H1 (cell line): Measurements from ENCODE around the gene MATN4. TPM values are rescaled to one million over a fixed set of nuclear protein-coding genes. Genes with fewer than 3 reads are reported as not detected.

Experiments
- CTCF ChIA-PET: fragments of 300-600 bp; sonication (Branson Sonifier 250); formaldehyde crosslinking; loops from one replicate; lab custom pipeline; 2021; ENCODE audit not compliant: partially characterized antibody; lab: Charles Lee
- POLR2A ChIA-PET: fragments of 300-600 bp; sonication (Branson Sonifier 250); formaldehyde crosslinking; loops from one replicate; lab custom pipeline; 2021; ENCODE audit warnings: inconsistent platforms; ENCODE audit not compliant: partially characterized antibody; lab: Charles Lee
- DNase-seq, 2 experiments: peaks; one replicate each; pipeline versions ENCODE4 v3.0.0 to v3.0.0-alpha.2; 2010 to 2022; ENCODE audit warnings: low spot score in 2 of 2, low read depth in 1 of 2, mixed read lengths in 1 of 2
- FAIRE-seq: peaks from 2 replicates; lab custom pipeline; 2011; peaks lifted over from hg19 to GRCh38; lab: Jason Lieb, UNC
- H2AFZ ChIP-seq: 2 replicates; pipeline ENCODE4 v1.8.1; 2012; ENCODE audit warnings: low read length, inconsistent platforms
- H2AK5ac ChIP-seq: 2 replicates; pipeline ENCODE4 v1.6.1; 2013; ENCODE audit warnings: low read depth, low read length
- H2BK120ac ChIP-seq: replicated peaks from 2 replicates; pipeline ENCODE3; 2013; ENCODE audit warnings: low read depth, low read length, inconsistent platforms
- H2BK12ac ChIP-seq: 2 replicates; pipeline ENCODE4 v1.6.1; 2013; ENCODE audit warnings: low read depth, low read length
- H2BK15ac ChIP-seq: 2 replicates; pipeline ENCODE4 v1.6.1; 2013; ENCODE audit warnings: low read length
- H2BK20ac ChIP-seq: 2 replicates; pipeline ENCODE4 v1.6.1; 2013; ENCODE audit warnings: low read length
- H2BK5ac ChIP-seq: 2 replicates; pipeline ENCODE4 v1.6.1; 2013; ENCODE audit warnings: low read depth, low read length
- H3K14ac ChIP-seq: 2 replicates; pipeline ENCODE4 v1.6.1; 2013; ENCODE audit warnings: inconsistent platforms; ENCODE audit not compliant: insufficient read length
- H3K18ac ChIP-seq: 2 replicates; pipeline ENCODE4 v1.6.1; 2013; ENCODE audit warnings: low read length; ENCODE audit errors: extremely low read depth
- H3K23ac ChIP-seq: 2 replicates; pipeline ENCODE4 v1.6.1; 2013; ENCODE audit warnings: inconsistent platforms; ENCODE audit not compliant: insufficient read length
- H3K23me2 ChIP-seq: 2 replicates; pipeline ENCODE4 v1.6.1; 2013; ENCODE audit warnings: low read depth, low read length
- H3K27ac ChIP-seq: 2 replicates; pipeline ENCODE4 v1.6.1; 2011; ENCODE audit warnings: low read depth, low read length, inconsistent platforms
- H3K27me3 ChIP-seq, 4 experiments: replicated peaks in 1 of 4; 1 replicate in 1 of 4; 2 replicates in 3 of 4; pipeline versions ENCODE4 v1.6.1 to v1.8.1; 2011 to 2013; ENCODE audit warnings: low read length in 3 of 4, mild to moderate bottlenecking in 3 of 4, inconsistent platforms in 2 of 4, mixed read lengths in 2 of 4, moderate library complexity in 1 of 4; ENCODE audit not compliant: control insufficient read depth in 3 of 4, insufficient read depth in 3 of 4; ENCODE audit errors: extremely low read depth in 1 of 4
- H3K36me3 ChIP-seq, 4 experiments: 2 replicates each; pipeline versions ENCODE4 v1.6.1 to v1.8.1; 2011 to 2013; ENCODE audit warnings: mild to moderate bottlenecking in 4 of 4, low read length in 3 of 4, moderate library complexity in 2 of 4, control low read depth in 1 of 4, inconsistent platforms in 1 of 4; ENCODE audit not compliant: insufficient read depth in 4 of 4, control insufficient read depth in 2 of 4
- H3K4ac ChIP-seq: replicated peaks from 2 replicates; pipeline ENCODE3; 2013; ENCODE audit warnings: low read length, low read depth, mixed read lengths, inconsistent platforms; ENCODE audit not compliant: insufficient read length
- H3K4me1 ChIP-seq, 4 experiments: replicated peaks in 1 of 4; 1 replicate in 1 of 4; 2 replicates in 3 of 4; pipeline versions ENCODE4 v1.6.1 to v1.8.1; 2011 to 2013; ENCODE audit warnings: low read length in 3 of 4, inconsistent platforms in 2 of 4, mixed read lengths in 1 of 4; ENCODE audit not compliant: insufficient read depth in 4 of 4, control insufficient read depth in 3 of 4
- H3K4me2 ChIP-seq, 2 experiments: 2 replicates each; pipeline versions ENCODE4 v1.6.1 to v1.8.1; 2011 to 2013; ENCODE audit warnings: low read depth in 2 of 2, low read length in 2 of 2, control low read depth in 1 of 2, inconsistent platforms in 1 of 2, mild to moderate bottlenecking in 1 of 2; ENCODE audit not compliant: insufficient read depth in 1 of 2
- H3K4me3 ChIP-seq, 4 experiments: fragments of 200-600, 300-600 bp in 1 of 4; sonication (generic), shearing (Covaris generic), sonication (Bioruptor Twin) in 1 of 4; 2 replicates each; pipeline versions ENCODE4 v1.5.1 to v1.8.1; 2011 to 2016; ENCODE audit warnings: low read length in 4 of 4, low read depth in 3 of 4, control low read depth in 2 of 4, inconsistent platforms in 2 of 4, mild to moderate bottlenecking in 2 of 4, mixed read lengths in 1 of 4, moderate library complexity in 1 of 4; ENCODE audit not compliant: insufficient read depth in 2 of 4; ENCODE audit errors: extremely low read depth in 1 of 4
- H3K56ac ChIP-seq: replicated peaks from 2 replicates; pipeline ENCODE3; 2013; ENCODE audit warnings: low read depth, mild to moderate bottlenecking, mixed read lengths, low read length, inconsistent platforms; ENCODE audit not compliant: insufficient read length
- H3K79me1 ChIP-seq: 2 replicates; pipeline ENCODE4 v1.6.1; 2013; ENCODE audit warnings: low read depth, low read length, control low read depth
- H3K79me2 ChIP-seq, 2 experiments: 2 replicates each; pipeline versions ENCODE4 v1.6.1 to v1.8.1; 2012 to 2013; ENCODE audit warnings: low read length in 2 of 2, mild to moderate bottlenecking in 2 of 2, inconsistent platforms in 1 of 2; ENCODE audit not compliant: insufficient read depth in 2 of 2, control insufficient read depth in 1 of 2
- H3K9ac ChIP-seq, 4 experiments: replicated peaks in 1 of 4; 1 replicate in 1 of 4; 2 replicates in 3 of 4; pipeline versions ENCODE4 v1.6.1 to v1.8.1; 2011 to 2013; ENCODE audit warnings: low read depth in 3 of 4, low read length in 3 of 4, control low read depth in 2 of 4, mild to moderate bottlenecking in 2 of 4, moderate library complexity in 2 of 4, inconsistent platforms in 1 of 4; ENCODE audit errors: extremely low read depth in 1 of 4
- H3K9me3 ChIP-seq, 2 experiments: 2 replicates each; pipeline versions ENCODE4 v1.6.1 to v1.8.1; 2012 to 2013; ENCODE audit warnings: mild to moderate bottlenecking in 2 of 2, moderate library complexity in 2 of 2, control low read depth in 1 of 2, inconsistent platforms in 1 of 2, low read depth in 1 of 2, low read length in 1 of 2, mixed read lengths in 1 of 2; ENCODE audit not compliant: insufficient read depth in 2 of 2
- H4K20me1 ChIP-seq, 2 experiments: replicated peaks in 1 of 2; 2 replicates each; pipeline versions ENCODE3 to v1.8.1; 2011 to 2013; ENCODE audit warnings: inconsistent platforms in 2 of 2, low read length in 2 of 2, mild to moderate bottlenecking in 1 of 2; ENCODE audit not compliant: insufficient read depth in 2 of 2, control insufficient read depth in 1 of 2
- H4K5ac ChIP-seq: 2 replicates; pipeline ENCODE4 v1.6.1; 2013; ENCODE audit warnings: low read length, low read depth, mixed read lengths, inconsistent platforms; ENCODE audit not compliant: insufficient read length
- H4K8ac ChIP-seq: 2 replicates; pipeline ENCODE4 v1.8.0; 2013; ENCODE audit warnings: mild to moderate bottlenecking, moderate library complexity, low read length, inconsistent platforms; ENCODE audit not compliant: insufficient read depth; ENCODE audit errors: extremely low read depth
- H4K91ac ChIP-seq: replicated peaks from 2 replicates; pipeline ENCODE3; 2013; ENCODE audit warnings: low read length, mixed read lengths, inconsistent platforms; ENCODE audit not compliant: insufficient read length
- ASH2L ChIP-seq: fragments of 200-600, 300-600 bp; sonication (generic); IDR thresholded peaks from one replicate; pipeline ENCODE4 v1.7.1; 2017; ENCODE audit warnings: low read length
- ATF2 ChIP-seq: IDR thresholded peaks from 2 replicates; pipeline ENCODE4 v1.6.1; 2012; ENCODE audit warnings: low read length, inconsistent platforms
- BACH1 ChIP-seq: IDR thresholded peaks from 2 replicates; pipeline ENCODE4 v1.6.1; 2012; ENCODE audit warnings: low read length, improper control_type of control experiment
- HDAC2 ChIP-seq, 2 experiments: fragments of 300-600 bp in 1 of 2; sonication (generic) in 1 of 2; IDR thresholded peaks; 2 replicates each; pipeline ENCODE4 v1.6.1; 2011 to 2012; ENCODE audit warnings: low read depth in 2 of 2, low read length in 2 of 2, mild to moderate bottlenecking in 2 of 2, moderate library complexity in 2 of 2, borderline replicate concordance in 1 of 2, inconsistent platforms in 1 of 2
- KDM1A ChIP-seq: fragments of 200-600, 300-600 bp; sonication (generic); IDR thresholded peaks from 2 replicates; pipeline ENCODE4 v1.7.1; 2016; ENCODE audit warnings: mild to moderate bottlenecking, low read length, borderline replicate concordance
- MAX ChIP-seq: IDR thresholded peaks from 2 replicates; pipeline ENCODE4 v1.6.1; 2012; ENCODE audit warnings: inconsistent platforms
- NANOG ChIP-seq: IDR thresholded peaks from 2 replicates; pipeline ENCODE4 v1.6.1; 2011; ENCODE audit warnings: low read length, low read depth, mild to moderate bottlenecking, inconsistent platforms; ENCODE audit not compliant: insufficient read depth, poor library complexity, severe bottlenecking
- RFX5 ChIP-seq: IDR thresholded peaks from 2 replicates; pipeline ENCODE4 v1.6.1; 2011; ENCODE audit warnings: low read depth, low read length, improper control_type of control experiment, borderline replicate concordance
- ZNF274 ChIP-seq: IDR thresholded peaks from 2 replicates; pipeline ENCODE4 v1.7.0; 2012; ENCODE audit warnings: low read length, borderline replicate concordance; ENCODE audit errors: extremely low read depth
- WGBS, 2 experiments: shearing (Covaris generic) in 1 of 2; methylation state at CpG; one replicate each; pipeline versions ENCODE4 v1.1.6 to v1.1.7; 2013 to 2015; ENCODE audit warnings: low lambda C conversion rate in 2 of 2, mixed read lengths in 2 of 2, inconsistent platforms in 1 of 2, low coverage in 1 of 2, missing lambda C conversion rate in 1 of 2; ENCODE audit not compliant: insufficient replicate concordance in 2 of 2, insufficient coverage in 1 of 2, insufficient read length in 1 of 2; ENCODE audit errors: extremely low coverage in 1 of 2, missing lambda C conversion rate in 1 of 2; 5-methylcytosine and 5-hydroxymethylcytosine counted together
- polyA plus RNA-seq, 7 experiments: library from polyadenylated mRNA; depleted of rRNA in 3 of 7; stranded (reverse) in 5 of 7; unstranded in 2 of 7; fragments of >200 nt in 5 of 7; fragments of 200-250 nt in 2 of 7; gene quantifications; 1 replicate in 5 of 7; 2 replicates in 1 of 7; 4 replicates in 1 of 7; pipeline versions ENCODE4 v1.2.1 to v1.2.3, GENCODE V29; 2011 to 2013; ENCODE audit warnings: missing spikeins in 2 of 7, mixed read lengths in 2 of 7
- total RNA-seq: library from RNA; stranded (reverse); fragmentation: NEBNext Ultra II Directional; extraction: Animal tissue kit (Norgen Biotek cat#: 25700); gene quantifications from 2 replicates; pipeline ENCODE4 v1.2.1, GENCODE V29; 2021

The MATN4 gene
- total and polyA plus RNA-seq, 2 of the 8 experiments (the other 6 are each of a cell fraction or from before 2014, with no cell fraction given), result 2.1 to 4.4 TPM

GRCh38 chr20:45340236-45340847 lies 32.2 kb upstream of the MATN4 start:
- Histone ChIP-seq H3K27ac (peak overlapping the region; percentile 45; the same call in 1 of the 2 replicates), H3K27me3 (no peaks in the 10 kb centered on the region), H2BK15ac (peak overlapping the region; percentile 63), H4K8ac (no peak overlapping the region), H2AK5ac (peak overlapping the region; percentile 67), H4K20me1 (peaks cover 0 to 2% of the 10 kb centered on the region in 2 experiments), H3K4ac (no peak overlapping the region), H2AFZ (no peak overlapping the region), H3K4me1 (peaks cover 33 to 69% (median 48%) of the 10 kb centered on the region in 4 experiments), H2BK20ac (peak overlapping the region; percentile 64; the same call in 1 of the 2 replicates), H3K23ac (no peak overlapping the region), H3K9me3 (no peaks in the 10 kb centered on the region), H3K56ac (no peak overlapping the region), H2BK5ac (peak overlapping the region; percentile 30; the same call in 1 of the 2 replicates), H3K79me1 (peaks cover 27% of the 10 kb centered on the region), H3K4me2 (peak overlapping the region; percentile 68 to 84), H3K23me2 (no peaks in the 10 kb centered on the region), H3K9ac (no peak overlapping the region; a peak in 2 of 7 replicates), H3K18ac (peak overlapping the region; percentile 75; the same call in 1 of the 2 replicates), H3K36me3 (peaks cover 0 to 6% (median 0%) of the 10 kb centered on the region in 4 experiments; a peak in 3 of 8 replicates), H3K14ac (no peak overlapping the region), H2BK120ac (peak overlapping the region; percentile 44), H2BK12ac (peak overlapping the region; percentile 43; the same call in 1 of the 2 replicates), H4K91ac (peak overlapping the region; percentile 45), H4K5ac (peak overlapping the region; percentile 31), H3K4me3 (peak overlapping the region in 2 of 4 experiments; percentile 12 to 51; a peak in 2 of 8 replicates), H3K79me2 (peaks cover 0 to 89% of the 10 kb centered on the region in 2 experiments; a peak in 3 of 4 replicates)
- FAIRE-seq (no peak), DNase-seq (no peak)
- 0 out of 2 replicates have a peak, but pooled peaks have one; percentile 1 for TF ChIP-seq ATF2
- no peak for TF ChIP-seq RFX5
- peak; percentile 53 for TF ChIP-seq BACH1
- peak; percentile 97 for TF ChIP-seq KDM1A
- no peak for TF ChIP-seq NANOG
- TF ChIP-seq HDAC2 (IDR thresholded peaks at IDR 0.05; ENCODE audit: borderline replicate concordance in 1 of 2, low read depth in 2 of 2, low read length in 2 of 2), result peak in 1 of 2 experiments; percentile 57; a peak in 1 of 4 replicates
- TF ChIP-seq ZNF274, result no peak
- no peak for TF ChIP-seq MAX
- no peak for TF ChIP-seq ASH2L
- POLR2A ChIA-PET, result interaction anchor here (1.2 to 2.3 kb wide), 5 partner anchors 15 to 60 kb away, joined by 3 to 18 read pairs (median 7); partner anchors contain the start of gene SYS1
- CTCF ChIA-PET, result interaction anchor here (0.8 to 4.6 kb wide), 9 partner anchors 8 to 110 kb away, joined by 3 to 24 read pairs (median 4); partner anchors contain the start of genes DBNDD2 and SYS1
- WGBS, 2 experiments, result 93% methylated on average over 5 of the region's 5 CpGs; no CpG with 5 or more reads in 1 of the 2 experiments
